AG04450 (cell line): ENCODE measurements around the gene DDRGK1. TPM values are rescaled to one million over a fixed set of nuclear protein-coding genes. Genes with fewer than 3 reads are reported as not detected.
"Not testable (repeated sequence)": the region's sequence is repeated elsewhere in the genome, so short reads cannot be mapped to it uniquely, and the experiment has no call there.

ENCODE experiments used
- CTCF ChIA-PET: fragments of 300-600, 350-600 bp; formaldehyde crosslinking; extraction: SDS; loops from one replicate; lab custom pipeline; 2022; ENCODE audit warnings: antibody characterized with exemption, inconsistent platforms; lab: Charles Lee
- POLR2A ChIA-PET: fragments of 350-600 bp; formaldehyde crosslinking; extraction: SDS; loops from one replicate; lab custom pipeline; 2021; ENCODE audit warnings: antibody characterized with exemption, inconsistent platforms; lab: Yijun Ruan, JAX
- DNase-seq: peaks from one replicate; pipeline ENCODE4 v3.0.0-alpha.2; 2011; ENCODE audit warnings: low read depth, low spot score
- H3K27ac ChIP-seq: one replicate; pipeline ENCODE4 v1.5.1; 2012; ENCODE audit warnings: low read depth, low read length, control low read depth
- H3K27me3 ChIP-seq: one replicate; pipeline ENCODE4 v1.6.0; 2012; ENCODE audit warnings: low read length; ENCODE audit not compliant: control insufficient read depth, insufficient read depth
- H3K4me3 ChIP-seq: 2 replicates; pipeline ENCODE4 v1.5.1; 2011; ENCODE audit warnings: mild to moderate bottlenecking, low read depth, low read length, control low read depth
- H3K9me3 ChIP-seq: 2 replicates; pipeline ENCODE4 v1.5.1; 2012; ENCODE audit warnings: low read length; ENCODE audit not compliant: control insufficient read depth, insufficient read depth
- CTCF ChIP-seq: IDR thresholded peaks from 2 replicates; pipeline ENCODE4 v1.5.1; 2011; ENCODE audit warnings: low read depth, low read length, control low read depth, inconsistent platforms
- polyA plus RNA-seq: library from polyadenylated mRNA; depleted of rRNA; stranded (reverse); fragments of >200 nt; gene quantifications from 2 replicates; pipeline ENCODE4 v1.2.3, GENCODE V29; 2011

The DDRGK1 gene
- polyA plus RNA-seq, 1 experiment, result 24.7 TPM

DNA sequence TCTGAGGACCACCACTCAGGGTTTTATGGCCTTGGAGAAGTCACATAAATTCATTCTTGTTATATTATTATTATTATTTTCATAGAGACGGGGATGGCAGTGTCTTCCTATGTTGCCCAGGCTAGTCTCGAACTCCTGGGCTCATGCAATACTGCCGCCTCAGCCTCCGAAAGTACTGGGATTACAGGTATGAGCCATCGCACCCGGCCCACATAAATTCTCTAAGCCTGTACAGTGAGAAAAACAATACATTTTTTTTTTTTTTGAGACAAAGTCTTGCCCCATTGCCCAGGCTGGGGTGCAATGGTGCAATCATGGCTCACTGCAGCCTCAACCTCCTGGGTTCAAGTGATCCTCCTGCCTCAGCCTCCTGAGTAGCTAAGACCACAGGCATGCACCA lies 44.1 kb downstream of the DDRGK1 start:
- POLR2A ChIA-PET, result interaction anchor here (0.6 kb wide), 2 partner anchors 15 to 1066 kb away, joined by 3 to 8 read pairs; no protein-coding TSS in a partner anchor
- CTCF ChIA-PET, result interaction anchor here (0.9 kb wide), 1 partner anchor 12 kb away, joined by 3 read pairs; no protein-coding TSS in a partner anchor
- no peak for TF ChIP-seq CTCF
- H3K27me3 ChIP-seq, result no peaks in the 10 kb centered on the region
- no peak overlapping the region for H3K4me3 ChIP-seq
- DNase-seq, result no peak
- no peak overlapping the region for H3K27ac ChIP-seq
- no peaks in the 10 kb centered on the region for H3K9me3 ChIP-seq

DNA sequence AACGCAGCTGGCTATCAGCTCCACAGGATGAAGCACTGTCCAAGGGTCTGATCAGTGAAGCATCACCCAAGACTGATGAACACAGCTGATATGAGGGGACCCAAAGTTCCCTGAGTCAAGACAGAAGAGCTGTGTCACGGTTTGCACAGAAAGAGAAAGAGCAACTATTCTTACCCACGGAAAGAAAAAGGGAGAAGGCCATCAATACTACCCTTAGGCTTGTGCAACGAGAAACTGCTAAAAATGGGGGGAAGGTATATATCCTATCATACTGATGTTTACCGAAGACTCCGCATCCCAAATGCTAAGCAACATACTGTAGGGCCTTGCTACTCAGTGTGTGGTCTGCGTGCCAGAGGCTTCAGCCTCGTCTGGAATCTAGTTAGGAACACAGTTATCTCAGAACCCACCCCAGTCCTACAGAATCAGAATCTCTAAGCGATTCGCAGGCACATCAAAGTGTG lies 45.5 kb downstream of the DDRGK1 start:
- POLR2A ChIA-PET, result interaction anchor here (0.6 to 1.1 kb wide), 3 partner anchors 8 to 12 kb away, joined by 3 to 10 read pairs (median 3); no protein-coding TSS in a partner anchor
- H3K27ac ChIP-seq, result peak overlapping the region; percentile 53
- H3K4me3 ChIP-seq, result peak overlapping the region; percentile 91
- no peak for TF ChIP-seq CTCF
- no peaks in the 10 kb centered on the region for H3K9me3 ChIP-seq
- CTCF ChIA-PET, result interaction anchor here (0.7 to 1.0 kb wide), 2 partner anchors 14 to 30 kb away, joined by 3 to 6 read pairs; no protein-coding TSS in a partner anchor
- no peak for DNase-seq
- H3K27me3 ChIP-seq, result no peaks in the 10 kb centered on the region

DNA sequence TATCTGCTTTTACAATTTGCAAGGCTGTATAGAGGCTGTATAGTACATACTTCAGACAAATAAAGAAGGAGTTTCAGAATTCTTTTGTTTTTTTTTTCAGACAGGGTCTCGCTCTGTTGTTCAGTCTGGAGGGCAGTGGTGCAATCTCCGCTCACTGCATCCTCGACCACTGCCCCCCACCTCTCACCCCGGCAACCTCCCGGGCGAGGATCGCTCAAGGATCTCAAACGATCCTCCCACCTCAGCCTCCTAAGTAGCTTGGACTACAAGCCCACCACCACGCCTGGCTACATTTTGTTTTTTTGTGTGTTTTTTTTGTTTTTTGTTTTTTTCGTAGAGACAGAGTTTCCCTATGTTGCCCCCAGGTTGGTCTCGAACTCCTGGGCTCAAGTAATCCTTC lies 46.7 kb downstream of the DDRGK1 start:
- ChIA-PET POLR2A (no interaction called here), CTCF (interaction anchor here (0.6 kb wide), 3 partner anchors 13 to 104 kb away, joined by 3 to 9 read pairs (median 4); no protein-coding TSS in a partner anchor)
- TF ChIP-seq CTCF, result no peak
- Histone ChIP-seq H3K27ac (no peak overlapping the region), H3K9me3 (no peaks in the 10 kb centered on the region), H3K4me3 (no peak overlapping the region; the same call in 1 of the 2 replicates), H3K27me3 (no peaks in the 10 kb centered on the region)
- DNase-seq, result no peak

DNA sequence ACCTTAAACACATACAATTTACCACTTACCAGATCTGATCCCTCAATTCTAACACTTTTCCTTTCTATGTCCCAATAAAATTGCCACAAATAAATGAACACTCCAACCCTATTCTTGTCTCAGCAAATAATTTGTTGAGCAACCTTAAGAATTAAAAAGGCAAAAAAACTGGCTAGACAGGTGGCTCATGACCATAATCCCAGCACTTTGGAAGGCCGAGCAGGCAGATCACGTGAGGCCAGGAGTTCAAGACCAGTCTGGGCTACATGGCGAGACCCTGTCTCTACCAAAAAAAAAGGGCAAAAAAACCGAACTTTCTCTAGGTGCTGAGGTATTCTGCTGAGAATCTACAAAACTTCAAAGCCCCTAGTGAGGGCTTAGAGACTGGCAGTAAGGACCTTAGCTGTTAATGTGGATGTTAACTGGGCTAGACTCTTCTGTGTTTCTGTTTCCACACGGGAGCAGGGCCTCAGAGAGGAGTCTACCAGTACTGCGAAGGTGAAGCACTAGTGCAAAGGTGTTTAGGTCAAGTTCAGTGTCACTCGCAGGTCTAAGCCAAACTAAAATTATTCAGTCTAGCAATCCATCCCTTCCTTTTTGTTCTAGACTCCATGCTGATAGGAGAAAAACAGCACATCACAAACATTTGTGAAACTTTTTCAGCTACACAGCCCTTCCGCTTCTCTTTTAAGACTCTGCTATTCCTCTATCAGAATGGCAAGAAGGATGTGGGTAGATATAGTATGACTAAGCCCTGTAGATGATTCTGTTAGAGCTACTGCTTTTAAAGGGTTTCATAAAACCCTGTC lies 47.5 kb downstream of the DDRGK1 start:
- CTCF ChIA-PET, result interaction anchor here (0.6 kb wide), 1 partner anchor 14 kb away, joined by 3 read pairs; no protein-coding TSS in a partner anchor
- POLR2A ChIA-PET, result no interaction called here
- DNase-seq, result no peak

GRCh38 chr20:3152057-3152644 lies 52.3 kb downstream of the DDRGK1 start:
- H3K4me3 ChIP-seq, H3K27ac ChIP-seq, H3K9me3 ChIP-seq, DNase-seq, H3K27me3 ChIP-seq, POLR2A ChIA-PET, CTCF ChIA-PET: not testable (repeated sequence)

More for the DNA sequence above, 47.5 kb downstream of the DDRGK1 start:
- Histone ChIP-seq H3K27me3 (no peaks in the 10 kb centered on the region), H3K9me3 (no peaks in the 10 kb centered on the region), H3K27ac (no peak overlapping the region), H3K4me3 (no peak overlapping the region)
- TF ChIP-seq CTCF, result no peak
